ENCODE data around the gene OR2T11.
"Not testable (repeated sequence)": the region's sequence is repeated elsewhere in the genome, so short reads cannot be mapped to it uniquely, and the experiment has no call there.

OR2T11 gene, protein sequence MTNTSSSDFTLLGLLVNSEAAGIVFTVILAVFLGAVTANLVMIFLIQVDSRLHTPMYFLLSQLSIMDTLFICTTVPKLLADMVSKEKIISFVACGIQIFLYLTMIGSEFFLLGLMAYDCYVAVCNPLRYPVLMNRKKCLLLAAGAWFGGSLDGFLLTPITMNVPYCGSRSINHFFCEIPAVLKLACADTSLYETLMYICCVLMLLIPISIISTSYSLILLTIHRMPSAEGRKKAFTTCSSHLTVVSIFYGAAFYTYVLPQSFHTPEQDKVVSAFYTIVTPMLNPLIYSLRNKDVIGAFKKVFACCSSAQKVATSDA

DNA sequence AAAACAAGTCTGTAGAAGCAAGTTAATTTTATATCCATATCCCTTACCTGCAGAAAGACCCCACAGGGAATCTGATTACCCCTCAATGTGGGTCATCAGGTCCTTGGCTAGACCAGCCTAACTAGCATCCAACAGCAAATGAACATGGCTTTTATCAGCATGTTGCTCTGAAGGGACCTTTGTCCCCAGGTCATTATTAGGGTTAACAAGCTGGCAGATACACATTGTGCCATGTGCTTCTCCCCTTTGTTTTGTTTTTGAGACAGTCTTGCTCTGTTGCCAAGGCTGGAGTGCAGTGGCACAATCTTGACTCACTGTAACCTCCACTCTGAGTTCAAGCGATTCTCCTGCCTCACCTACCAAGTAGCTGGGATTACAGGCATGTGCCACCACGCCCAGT is at the start of gene OR2T11:
TSS of gene OR2T11 (minus strand) at position 101 of the 400 bp plus-strand sequence. CDS start 7,963 bp downstream, outside the sequence.
- H3K9me3 ChIP-seq (ENCODE audit: control insufficient read depth in 2 of 2, low read length in 2 of 2); H3K9ac ChIP-seq (ENCODE audit: low read length in 2 of 2); H3K36me3 ChIP-seq (ENCODE audit: control insufficient read depth in 2 of 2, insufficient read depth in 2 of 2, low read length in 2 of 2); H3K27ac ChIP-seq (ENCODE audit: low read length); H3K4me3 ChIP-seq (ENCODE audit: low read length in 2 of 2); H3K27me3 ChIP-seq (ENCODE audit: control insufficient read depth in 1 of 2, insufficient read depth in 2 of 2, low read length in 2 of 2); H3K4me1 ChIP-seq (ENCODE audit: control insufficient read depth, insufficient read depth, low read length): not testable (repeated sequence)

DNA sequence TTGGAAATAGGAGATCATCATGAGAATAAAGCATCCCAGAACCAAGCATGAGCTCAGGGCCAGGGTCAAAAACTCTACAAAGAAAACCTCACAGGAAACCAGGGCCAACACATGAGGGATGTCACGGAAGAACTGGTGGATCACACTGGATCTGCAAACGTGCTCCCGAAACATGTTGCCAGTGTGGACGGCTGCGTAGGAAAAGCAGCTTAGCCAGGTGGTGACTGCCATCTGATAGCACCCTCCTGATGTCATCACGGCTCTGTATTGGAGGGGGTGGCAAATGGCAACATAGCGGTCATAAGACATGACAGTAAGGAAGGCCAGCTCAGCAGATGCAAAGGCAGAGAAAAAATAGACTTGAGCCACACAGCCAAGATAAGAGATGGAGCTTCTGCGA is 46.8 kb upstream of the OR2T11 start:
- Histone ChIP-seq H3K27me3 (ENCODE audit: control insufficient read depth in 1 of 2, insufficient read depth in 2 of 2, low read length in 2 of 2) (peaks cover 0 to 3% of the 10 kb centered on the region in 2 donors), H3K27ac (ENCODE audit: low read length) (no peak overlapping the region), H3K4me3 (ENCODE audit: low read length in 2 of 2) (no peak overlapping the region), H3K9me3 (ENCODE audit: control insufficient read depth in 2 of 2, low read length in 2 of 2) (no peaks in the 10 kb centered on the region), H3K9ac (ENCODE audit: low read length in 2 of 2) (no peak overlapping the region), H3K4me1 (ENCODE audit: control insufficient read depth, insufficient read depth, low read length) (no peaks in the 10 kb centered on the region), H3K36me3 (ENCODE audit: control insufficient read depth in 2 of 2, insufficient read depth in 2 of 2, low read length in 2 of 2) (no peaks in the 10 kb centered on the region)

DNA sequence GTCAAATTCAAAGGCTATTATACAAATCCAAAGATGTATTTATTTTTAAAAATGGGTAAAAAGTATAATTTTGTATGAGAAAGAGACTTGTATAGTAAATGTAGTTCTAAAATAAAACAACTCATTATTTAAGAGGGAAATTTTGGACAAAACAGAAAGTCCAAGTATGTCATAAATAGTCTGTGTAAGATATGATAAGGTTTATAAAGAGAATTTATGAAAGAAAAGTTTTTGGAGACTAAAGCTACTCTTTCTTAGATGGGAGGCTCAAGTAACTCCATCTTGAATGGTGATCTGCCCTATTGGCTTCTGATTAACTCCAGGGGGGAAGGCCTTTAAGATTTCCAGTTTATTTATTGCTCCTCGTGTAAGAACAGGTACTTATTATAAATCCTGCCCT is 35.1 kb upstream of the OR2T11 start:
- no peaks in the 10 kb centered on the region for H3K4me1 ChIP-seq (ENCODE audit: control insufficient read depth, insufficient read depth, low read length)
- H3K9me3 ChIP-seq (ENCODE audit: control insufficient read depth in 2 of 2, low read length in 2 of 2): no peaks in the 10 kb centered on the region
- no peak overlapping the region for H3K4me3 ChIP-seq (ENCODE audit: low read length in 2 of 2)
- no peaks in the 10 kb centered on the region for H3K27me3 ChIP-seq (ENCODE audit: control insufficient read depth in 1 of 2, insufficient read depth in 2 of 2, low read length in 2 of 2)
- no peaks in the 10 kb centered on the region for H3K36me3 ChIP-seq (ENCODE audit: control insufficient read depth in 2 of 2, insufficient read depth in 2 of 2, low read length in 2 of 2)
- no peak overlapping the region for H3K9ac ChIP-seq (ENCODE audit: low read length in 2 of 2)
- H3K27ac ChIP-seq (ENCODE audit: low read length): no peak overlapping the region

DNA sequence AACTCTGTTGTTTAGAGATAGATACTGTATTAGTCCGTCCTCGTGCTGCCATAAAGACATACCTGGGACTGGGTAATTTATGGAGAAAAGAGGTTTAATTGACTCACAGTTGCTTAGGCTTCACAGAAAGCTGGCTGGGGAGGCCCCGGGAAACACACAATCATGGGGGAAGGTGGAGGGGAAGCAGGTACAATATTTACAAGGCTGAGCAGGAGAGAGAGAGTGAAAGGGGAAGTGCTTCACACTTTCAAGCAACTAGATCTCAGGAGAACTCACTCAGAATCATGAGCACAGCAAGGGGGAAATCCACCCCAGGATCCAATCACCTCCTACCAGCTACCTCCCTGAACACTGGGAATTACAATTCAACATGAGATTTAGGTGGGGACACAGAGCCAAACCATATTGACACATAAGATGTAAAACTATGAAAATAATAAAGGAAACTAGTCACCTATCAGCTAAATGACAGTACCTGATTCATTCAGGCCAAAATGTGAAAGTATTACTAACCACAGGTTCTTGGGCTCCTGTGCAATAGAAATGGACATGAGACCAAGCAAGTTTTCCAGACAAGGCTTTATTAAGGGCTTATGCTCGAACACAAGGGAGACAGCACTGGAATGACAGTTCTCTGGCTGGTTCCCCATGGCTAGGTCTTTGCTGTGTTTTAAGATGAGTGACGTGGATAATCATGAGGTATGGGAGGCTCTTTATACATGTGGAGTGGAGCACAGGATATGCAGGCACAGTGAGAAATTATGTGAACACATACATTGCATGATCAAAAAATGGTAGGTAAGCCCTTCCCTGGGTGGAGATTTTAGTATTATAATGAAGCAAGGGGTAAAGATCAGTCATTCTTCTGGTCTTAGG is 28.8 kb upstream of the OR2T11 start:
- not testable (repeated sequence) for H3K36me3 ChIP-seq (ENCODE audit: control insufficient read depth in 2 of 2, insufficient read depth in 2 of 2, low read length in 2 of 2); H3K4me1 ChIP-seq (ENCODE audit: control insufficient read depth, insufficient read depth, low read length); H3K9me3 ChIP-seq (ENCODE audit: control insufficient read depth in 2 of 2, low read length in 2 of 2); H3K27ac ChIP-seq (ENCODE audit: low read length); H3K9ac ChIP-seq (ENCODE audit: low read length in 2 of 2); H3K4me3 ChIP-seq (ENCODE audit: low read length in 2 of 2); H3K27me3 ChIP-seq (ENCODE audit: control insufficient read depth in 1 of 2, insufficient read depth in 2 of 2, low read length in 2 of 2)

DNA sequence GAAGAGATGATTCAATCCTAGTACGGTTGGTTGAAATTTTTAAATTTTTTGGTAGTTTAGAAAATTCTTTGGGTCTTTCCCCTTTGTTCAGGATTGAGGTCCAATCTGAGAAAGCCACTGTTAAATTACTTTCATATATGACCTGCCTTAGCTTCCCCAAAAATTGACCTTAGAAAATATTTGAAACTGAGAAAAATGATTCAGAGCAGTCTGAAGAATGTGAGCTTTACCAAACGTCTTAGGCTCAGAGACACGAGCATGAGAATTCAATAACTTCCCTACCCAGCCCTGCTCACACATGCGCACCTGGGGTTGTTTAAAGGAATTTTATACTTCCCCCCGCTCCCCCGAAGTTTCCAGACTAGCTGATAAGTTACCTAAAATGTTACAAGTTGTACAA is 21.9 kb upstream of the OR2T11 start:
- H3K4me1 ChIP-seq (ENCODE audit: control insufficient read depth, insufficient read depth, low read length); H3K4me3 ChIP-seq (ENCODE audit: low read length in 2 of 2); H3K9me3 ChIP-seq (ENCODE audit: control insufficient read depth in 2 of 2, low read length in 2 of 2): not testable (repeated sequence)

DNA sequence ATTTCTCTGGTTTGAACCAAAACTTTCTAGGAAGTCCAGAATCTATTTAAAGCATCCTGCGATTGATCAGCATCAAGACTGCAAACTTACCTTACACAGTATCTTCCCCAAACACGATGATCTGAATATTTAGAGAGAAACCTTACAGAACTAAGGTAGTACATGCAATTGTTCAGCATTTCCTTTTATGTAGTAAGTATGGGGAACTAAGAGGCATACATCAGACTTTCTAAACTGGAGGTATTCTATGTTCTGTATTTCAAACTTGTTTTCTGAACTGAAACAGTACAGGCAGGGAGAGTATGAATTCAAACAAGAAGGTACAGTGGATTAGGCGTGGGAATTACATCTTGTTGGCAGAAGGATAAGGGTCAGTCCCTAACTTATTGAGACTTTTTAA is 20.5 kb upstream of the OR2T11 start, which contains the start of gene OR2T27:
TSS of gene OR2T27 (minus strand) at position 175 of the 400 bp plus-strand sequence. CDS start 4,644 bp downstream, outside the sequence.
- H3K4me1 ChIP-seq (ENCODE audit: control insufficient read depth, insufficient read depth, low read length); H3K27ac ChIP-seq (ENCODE audit: low read length); H3K4me3 ChIP-seq (ENCODE audit: low read length in 2 of 2); H3K9me3 ChIP-seq (ENCODE audit: control insufficient read depth in 2 of 2, low read length in 2 of 2); H3K36me3 ChIP-seq (ENCODE audit: control insufficient read depth in 2 of 2, insufficient read depth in 2 of 2, low read length in 2 of 2); H3K9ac ChIP-seq (ENCODE audit: low read length in 2 of 2); H3K27me3 ChIP-seq (ENCODE audit: control insufficient read depth in 1 of 2, insufficient read depth in 2 of 2, low read length in 2 of 2): not testable (repeated sequence)

More for the DNA sequence above, 21.9 kb upstream of the OR2T11 start:
- H3K36me3 ChIP-seq (ENCODE audit: control insufficient read depth in 2 of 2, insufficient read depth in 2 of 2, low read length in 2 of 2); H3K27ac ChIP-seq (ENCODE audit: low read length); H3K27me3 ChIP-seq (ENCODE audit: control insufficient read depth in 1 of 2, insufficient read depth in 2 of 2, low read length in 2 of 2); H3K9ac ChIP-seq (ENCODE audit: low read length in 2 of 2): not testable (repeated sequence)

DNA sequence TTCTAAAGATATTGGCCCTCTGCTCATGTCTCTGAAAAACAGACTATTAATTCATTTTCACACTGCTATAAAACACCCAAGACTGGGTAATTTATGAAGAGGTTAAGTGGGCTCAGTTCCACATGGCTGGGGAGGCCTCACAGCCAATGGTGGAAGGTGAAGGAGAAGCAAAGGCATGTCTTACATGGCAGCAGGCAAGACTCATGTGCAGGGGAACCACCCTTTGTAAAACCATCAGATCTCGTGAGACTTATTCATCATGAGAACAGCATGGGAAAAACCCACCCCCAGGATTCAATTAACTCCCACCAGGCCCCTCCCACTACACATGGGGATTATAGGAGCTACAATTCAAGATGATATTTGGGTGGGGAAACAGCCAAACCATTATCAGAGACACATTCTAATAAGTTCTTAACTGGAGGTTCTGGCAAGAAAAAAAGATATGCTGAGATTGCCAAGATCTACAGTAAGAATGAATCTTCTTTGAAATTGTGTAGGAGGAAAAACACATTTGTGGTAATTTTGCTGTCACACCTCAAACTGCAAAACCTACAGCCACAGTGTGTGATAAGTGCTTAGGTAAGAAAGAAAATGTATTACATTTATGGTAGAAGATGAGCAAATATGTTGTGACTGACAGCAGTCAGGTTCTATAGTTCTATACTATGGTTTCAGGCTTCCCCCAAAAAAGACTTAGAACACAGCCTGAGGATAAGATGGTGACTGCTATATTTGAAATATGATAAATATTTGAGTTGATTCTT is 14.1 kb upstream of the OR2T11 start:
- H3K9ac ChIP-seq (ENCODE audit: low read length in 2 of 2): not testable (repeated sequence)

DNA sequence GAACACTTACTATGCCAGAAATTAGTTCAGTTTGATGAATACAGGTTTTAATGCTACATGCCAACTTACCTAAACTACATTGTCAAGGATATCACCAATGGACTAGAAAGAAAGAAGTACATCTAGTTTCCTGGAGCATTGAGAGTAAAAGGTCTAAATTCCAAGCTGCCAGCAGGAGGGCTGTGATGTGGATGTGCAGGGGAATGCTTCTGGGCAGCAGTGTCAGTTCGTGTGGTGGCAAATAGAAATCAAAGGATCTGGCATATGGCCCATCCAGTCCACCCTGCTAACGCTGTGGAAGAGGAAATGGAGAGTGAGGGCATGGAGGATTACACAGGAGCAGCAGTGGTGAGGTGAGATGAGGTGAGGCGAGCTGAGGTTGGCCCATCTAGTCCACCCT is 10.3 kb upstream of the OR2T11 start, which contains the start of gene OR2T35:
TSS of gene OR2T35 (minus strand) at position 101 of the 400 bp plus-strand sequence. CDS start 6,020 bp downstream, outside the sequence.
- not testable (repeated sequence) for H3K27me3 ChIP-seq (ENCODE audit: control insufficient read depth in 1 of 2, insufficient read depth in 2 of 2, low read length in 2 of 2); H3K4me1 ChIP-seq (ENCODE audit: control insufficient read depth, insufficient read depth, low read length); H3K9ac ChIP-seq (ENCODE audit: low read length in 2 of 2); H3K4me3 ChIP-seq (ENCODE audit: low read length in 2 of 2); H3K27ac ChIP-seq (ENCODE audit: low read length); H3K36me3 ChIP-seq (ENCODE audit: control insufficient read depth in 2 of 2, insufficient read depth in 2 of 2, low read length in 2 of 2); H3K9me3 ChIP-seq (ENCODE audit: control insufficient read depth in 2 of 2, low read length in 2 of 2)

More for the DNA sequence above, 14.1 kb upstream of the OR2T11 start:
- not testable (repeated sequence) for H3K27me3 ChIP-seq (ENCODE audit: control insufficient read depth in 1 of 2, insufficient read depth in 2 of 2, low read length in 2 of 2); H3K9me3 ChIP-seq (ENCODE audit: control insufficient read depth in 2 of 2, low read length in 2 of 2); H3K36me3 ChIP-seq (ENCODE audit: control insufficient read depth in 2 of 2, insufficient read depth in 2 of 2, low read length in 2 of 2); H3K4me3 ChIP-seq (ENCODE audit: low read length in 2 of 2); H3K27ac ChIP-seq (ENCODE audit: low read length); H3K4me1 ChIP-seq (ENCODE audit: control insufficient read depth, insufficient read depth, low read length)

DNA sequence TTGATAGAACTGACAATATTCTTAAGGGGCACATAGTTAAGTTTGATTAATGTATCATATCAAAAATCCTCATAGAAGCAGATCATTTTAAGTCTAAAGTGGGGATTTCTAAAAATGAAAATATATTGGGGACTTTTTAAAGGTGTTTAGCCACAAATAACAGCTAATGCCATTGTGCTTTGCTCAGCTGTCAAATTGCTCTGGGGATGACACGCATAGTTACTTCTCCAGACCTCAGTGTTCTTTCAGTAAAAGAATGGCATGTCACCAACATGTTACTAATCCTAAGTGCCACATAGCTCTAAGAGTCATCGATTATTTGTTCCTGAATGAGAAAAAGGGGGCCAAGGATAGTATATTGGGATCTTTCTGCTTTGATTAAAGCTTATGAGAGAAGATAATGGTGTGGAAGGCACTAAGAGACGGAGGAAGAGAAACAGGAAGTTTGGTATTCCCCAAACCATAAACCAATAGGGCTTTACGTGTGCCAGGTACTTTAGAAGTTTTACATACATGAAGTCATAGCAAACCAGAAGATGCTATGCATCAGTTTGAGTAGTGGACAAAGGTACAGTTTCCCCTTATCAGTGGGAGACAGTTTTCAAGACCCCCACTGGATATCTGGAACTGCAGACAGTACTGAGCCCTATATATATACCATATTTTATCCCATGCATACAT is 8.2 kb upstream of the OR2T11 start:
- not testable (repeated sequence) for H3K4me3 ChIP-seq (ENCODE audit: low read length in 2 of 2); H3K9ac ChIP-seq (ENCODE audit: low read length in 2 of 2); H3K4me1 ChIP-seq (ENCODE audit: control insufficient read depth, insufficient read depth, low read length); H3K9me3 ChIP-seq (ENCODE audit: control insufficient read depth in 2 of 2, low read length in 2 of 2); H3K36me3 ChIP-seq (ENCODE audit: control insufficient read depth in 2 of 2, insufficient read depth in 2 of 2, low read length in 2 of 2); H3K27me3 ChIP-seq (ENCODE audit: control insufficient read depth in 1 of 2, insufficient read depth in 2 of 2, low read length in 2 of 2); H3K27ac ChIP-seq (ENCODE audit: low read length)

DNA sequence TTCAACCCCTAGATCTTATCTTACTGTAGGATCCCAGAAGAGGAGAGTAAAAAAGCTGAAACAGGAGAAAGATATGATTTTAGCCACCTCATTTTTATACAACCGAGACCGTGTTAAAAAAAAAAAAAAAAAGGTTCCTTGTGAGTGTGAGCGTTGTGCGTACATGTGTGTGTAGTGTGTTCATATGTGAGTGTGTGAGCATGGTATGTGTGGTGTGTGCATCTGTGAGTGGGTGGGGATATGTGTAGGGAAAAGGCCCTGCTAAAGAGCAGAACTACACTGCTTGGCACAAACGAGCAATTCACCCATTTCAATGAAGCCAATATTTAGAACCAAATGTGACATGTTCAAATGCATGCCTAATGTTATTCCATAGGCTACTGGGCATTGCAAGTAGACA is 6.7 kb upstream of the OR2T11 start:
- not testable (repeated sequence) for H3K4me3 ChIP-seq (ENCODE audit: low read length in 2 of 2); H3K4me1 ChIP-seq (ENCODE audit: control insufficient read depth, insufficient read depth, low read length); H3K9ac ChIP-seq (ENCODE audit: low read length in 2 of 2); H3K9me3 ChIP-seq (ENCODE audit: control insufficient read depth in 2 of 2, low read length in 2 of 2); H3K36me3 ChIP-seq (ENCODE audit: control insufficient read depth in 2 of 2, insufficient read depth in 2 of 2, low read length in 2 of 2); H3K27ac ChIP-seq (ENCODE audit: low read length); H3K27me3 ChIP-seq (ENCODE audit: control insufficient read depth in 1 of 2, insufficient read depth in 2 of 2, low read length in 2 of 2)

Measured in stomach smooth muscle (tissue), 2 donors.